Measurements from ENCODE around the gene ITLN2.
"Not testable (repeated sequence)": the region's sequence is repeated elsewhere in the genome, so short reads cannot be mapped to it uniquely, and the experiment has no call there.

Gene ITLN2

DNA sequence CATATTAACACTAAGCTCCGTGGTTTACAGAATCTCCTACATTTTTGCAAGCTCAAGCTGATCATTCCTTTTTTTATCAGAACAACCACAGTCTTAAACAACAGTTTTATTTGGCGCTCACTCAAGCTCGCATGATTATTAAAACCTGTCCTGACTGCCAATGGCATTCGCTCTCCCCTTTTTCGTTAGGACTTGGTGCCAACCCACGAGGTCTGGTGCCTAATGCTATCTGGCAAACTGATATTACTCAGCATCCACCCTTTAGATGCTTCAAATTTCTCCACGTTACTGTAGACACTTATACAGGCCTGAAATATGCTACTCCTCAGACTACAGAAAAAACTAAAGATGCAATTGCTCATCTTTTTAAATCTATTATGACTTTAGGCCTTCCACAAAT, 46.6 kb downstream of the ITLN2 start:
- TF ChIP-seq, protein P1, sequence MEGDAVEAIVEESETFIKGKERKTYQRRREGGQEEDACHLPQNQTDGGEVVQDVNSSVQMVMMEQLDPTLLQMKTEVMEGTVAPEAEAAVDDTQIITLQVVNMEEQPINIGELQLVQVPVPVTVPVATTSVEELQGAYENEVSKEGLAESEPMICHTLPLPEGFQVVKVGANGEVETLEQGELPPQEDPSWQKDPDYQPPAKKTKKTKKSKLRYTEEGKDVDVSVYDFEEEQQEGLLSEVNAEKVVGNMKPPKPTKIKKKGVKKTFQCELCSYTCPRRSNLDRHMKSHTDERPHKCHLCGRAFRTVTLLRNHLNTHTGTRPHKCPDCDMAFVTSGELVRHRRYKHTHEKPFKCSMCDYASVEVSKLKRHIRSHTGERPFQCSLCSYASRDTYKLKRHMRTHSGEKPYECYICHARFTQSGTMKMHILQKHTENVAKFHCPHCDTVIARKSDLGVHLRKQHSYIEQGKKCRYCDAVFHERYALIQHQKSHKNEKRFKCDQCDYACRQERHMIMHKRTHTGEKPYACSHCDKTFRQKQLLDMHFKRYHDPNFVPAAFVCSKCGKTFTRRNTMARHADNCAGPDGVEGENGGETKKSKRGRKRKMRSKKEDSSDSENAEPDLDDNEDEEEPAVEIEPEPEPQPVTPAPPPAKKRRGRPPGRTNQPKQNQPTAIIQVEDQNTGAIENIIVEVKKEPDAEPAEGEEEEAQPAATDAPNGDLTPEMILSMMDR (IDR thresholded peaks at IDR 0.05) = no peak
- no peak for DNase-seq
- Mint-ChIP-seq H3K4me1 (peaks cover 5% of the 10 kb centered on the region), H3K27ac (no peak overlapping the region), H3K4me3 (no peak overlapping the region), H3K27me3 (ENCODE audit: low read depth, poor library complexity) (peaks cover 4% of the 10 kb centered on the region), H3K9me3 (no peaks in the 10 kb centered on the region), H3K36me3 (ENCODE audit: low read depth) (no peaks in the 10 kb centered on the region)

DNA sequence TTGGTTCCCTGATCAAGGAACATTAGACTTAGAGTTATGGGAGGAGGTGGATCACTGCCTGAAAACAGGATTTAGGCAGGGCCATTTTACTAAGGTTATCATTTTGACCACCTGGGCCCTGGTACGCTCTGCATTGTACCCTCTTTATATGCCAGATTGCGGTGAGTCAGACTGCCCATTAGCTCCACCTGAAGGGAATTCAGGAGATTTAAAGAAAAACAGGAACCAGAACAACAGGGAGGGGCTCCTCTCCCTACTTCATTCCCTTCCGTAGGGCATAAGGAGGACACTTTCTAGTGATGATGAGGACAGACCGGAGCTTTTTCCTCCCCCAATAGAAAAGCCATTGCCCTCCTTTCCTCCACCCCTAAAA, 49.0 kb downstream of the ITLN2 start:
- no peak for DNase-seq
- H3K4me3 Mint-ChIP-seq = no peak overlapping the region

GRCh38 chr1:160904783-160905616, 49.6 kb downstream of the ITLN2 start:
- peaks cover 20% of the 10 kb centered on the region for H3K27me3 Mint-ChIP-seq (ENCODE audit: low read depth, poor library complexity)
- TF ChIP-seq, protein P1 (IDR thresholded peaks at IDR 0.05) = no peak
- no peak overlapping the region for H3K4me3 Mint-ChIP-seq
- DNase-seq = no peak
- H3K36me3 Mint-ChIP-seq (ENCODE audit: low read depth) = no peaks in the 10 kb centered on the region
- no peak overlapping the region for H3K27ac Mint-ChIP-seq
- no peaks in the 10 kb centered on the region for H3K4me1 Mint-ChIP-seq
- peaks cover 3% of the 10 kb centered on the region for H3K9me3 Mint-ChIP-seq

More for the DNA sequence above, 49.0 kb downstream of the ITLN2 start:
- no peaks in the 10 kb centered on the region for H3K36me3 Mint-ChIP-seq (ENCODE audit: low read depth)
- peaks cover 16% of the 10 kb centered on the region for H3K27me3 Mint-ChIP-seq (ENCODE audit: low read depth, poor library complexity)
- no peak overlapping the region for H3K27ac Mint-ChIP-seq
- H3K9me3 Mint-ChIP-seq = no peaks in the 10 kb centered on the region
- TF ChIP-seq, protein P1 (IDR thresholded peaks at IDR 0.05) = no peak
- H3K4me1 Mint-ChIP-seq = no peaks in the 10 kb centered on the region

DNA sequence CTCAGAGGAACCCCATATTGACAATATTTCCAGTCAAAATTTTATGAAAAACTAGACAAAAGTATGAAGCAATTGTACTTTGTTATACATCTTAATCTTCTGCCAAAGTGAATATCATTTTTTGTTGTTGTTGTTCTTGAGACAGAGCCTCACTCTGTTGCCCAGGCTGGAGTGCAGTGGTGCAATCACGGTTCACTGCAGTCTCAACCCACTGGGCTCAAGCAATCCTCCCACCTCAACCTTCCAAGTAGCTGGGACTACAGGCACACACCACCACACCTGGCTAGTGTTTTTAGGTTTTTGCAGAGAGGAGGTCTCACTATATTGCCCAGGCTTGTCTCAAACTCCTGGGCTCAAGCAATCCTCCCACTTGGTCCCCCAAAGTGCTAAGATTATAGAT, 52.4 kb downstream of the ITLN2 start:
- DNase-seq; H3K4me3 Mint-ChIP-seq; H3K27ac Mint-ChIP-seq; H3K36me3 Mint-ChIP-seq (ENCODE audit: low read depth); H3K4me1 Mint-ChIP-seq: not testable (repeated sequence)
- peaks cover 16% of the 10 kb centered on the region for H3K9me3 Mint-ChIP-seq
- H3K27me3 Mint-ChIP-seq (ENCODE audit: low read depth, poor library complexity) = peaks cover 33% of the 10 kb centered on the region

DNA sequence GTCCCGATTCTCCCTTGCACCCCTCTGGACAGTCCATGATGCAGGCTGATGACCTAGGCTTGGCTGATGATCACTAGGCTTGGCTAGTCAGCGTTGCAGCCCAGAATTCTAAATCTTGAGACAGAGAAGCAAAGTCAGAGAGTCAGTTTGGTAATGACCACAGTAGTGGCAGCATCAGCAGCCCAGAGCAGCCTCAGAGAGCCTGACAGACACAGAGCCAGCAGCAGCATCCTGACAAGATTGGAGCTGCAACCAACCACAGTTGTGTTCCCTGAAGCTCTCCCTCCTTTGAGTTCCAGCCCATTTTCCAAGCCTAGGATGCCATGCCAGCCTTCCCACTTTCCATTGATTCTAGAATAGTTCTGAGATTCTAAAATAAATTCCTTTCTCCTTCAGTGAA, 52.8 kb downstream of the ITLN2 start:
- no peak overlapping the region for H3K4me3 Mint-ChIP-seq
- no peak for DNase-seq
- H3K27ac Mint-ChIP-seq = no peak overlapping the region
- no peaks in the 10 kb centered on the region for H3K36me3 Mint-ChIP-seq (ENCODE audit: low read depth)
- no peaks in the 10 kb centered on the region for H3K4me1 Mint-ChIP-seq
- peaks cover 16% of the 10 kb centered on the region for H3K9me3 Mint-ChIP-seq
- peaks cover 38% of the 10 kb centered on the region for H3K27me3 Mint-ChIP-seq (ENCODE audit: low read depth, poor library complexity)
- TF ChIP-seq, protein P1 (IDR thresholded peaks at IDR 0.05) = no peak

GRCh38 chr1:160900683-160901082, 53.9 kb downstream of the ITLN2 start:
- peaks cover 38% of the 10 kb centered on the region for H3K27me3 Mint-ChIP-seq (ENCODE audit: low read depth, poor library complexity)
- H3K36me3 Mint-ChIP-seq (ENCODE audit: low read depth); DNase-seq; H3K27ac Mint-ChIP-seq; H3K4me3 Mint-ChIP-seq; H3K4me1 Mint-ChIP-seq: not testable (repeated sequence)
- peaks cover 16% of the 10 kb centered on the region for H3K9me3 Mint-ChIP-seq

Measured in nephron progenitor cell (in vitro differentiated cells).